Pancreas (tissue), 10 donors: ENCODE measurements around the gene TTF1. TPM values are rescaled to one million over a fixed set of nuclear protein-coding genes. Genes with fewer than 3 reads are reported as not detected.
A peak's percentile ranks its signal among the peaks of the same experiment; 100 is the strongest.

Experiments
- ATAC-seq, 4 donors: fragments of 200-7000 bp; cut with Tn5 transposase; one replicate each; pipeline versions ENCODE4 v1.8.0 to v1.9.1; 2020; ENCODE audit warnings: mild to moderate bottlenecking in 4 of 4, moderate library complexity in 4 of 4
- DNase-seq, 6 donors: peaks; one replicate each; pipeline ENCODE4 v3.0.0-alpha.2; 2020
- FAIRE-seq: peaks from 2 replicates; lab custom pipeline; 2012; peaks lifted over from hg19 to GRCh38; lab: Jason Lieb, UNC
- H3K27ac ChIP-seq, 4 donors: fragments of 200-600 bp; sonication (generic); 1 replicate in 3 of 4; 2 replicates in 1 of 4; pipeline versions ENCODE4 v1.5.0 to v1.8.0; 2020
- H3K27me3 ChIP-seq, 4 donors: fragments of 200-600 bp; one replicate each; pipeline ENCODE4 v1.8.0; 2021
- H3K36me3 ChIP-seq, 3 donors: fragments of 200-600 bp; sonication (generic) in 1 of 3; one replicate each; pipeline versions ENCODE4 v1.5.0 to v1.8.0; 2020 to 2021
- H3K4me1 ChIP-seq, 3 donors: fragments of 200-600 bp; one replicate each; pipeline ENCODE4 v1.8.0; 2021
- H3K4me3 ChIP-seq, 4 donors: fragments of 200-600 bp; sonication (generic) in 2 of 4; one replicate each; pipeline versions ENCODE4 v1.5.0 to v1.8.0; 2020 to 2021
- H3K9me3 ChIP-seq, 4 donors: fragments of 200-600 bp; one replicate each; pipeline ENCODE4 v1.8.0; 2021
- WGBS, 2 donors: extraction: QIAGEN DNeasy Blood & Tissue Kit; methylation state at CpG; one replicate each; pipeline ENCODE4 v1.1.7; 2013; 5-methylcytosine and 5-hydroxymethylcytosine counted together
- intact Hi-C, 3 donors: fragments of 100-400 bp; cut with DNase I; formaldehyde crosslinking; loops; one replicate each; pipeline versions ENCODE4 v1.11.1 to v1.14.2; 2022
- polyA plus RNA-seq, 2 donors: library from polyadenylated mRNA; stranded (reverse); fragments of 200-250 nt; gene quantifications; one replicate each; pipeline ENCODE4 v1.2.3, GENCODE V29; 2013
- total RNA-seq, 6 donors: library from RNA; stranded (reverse); fragmentation: NEBNext Ultra II Directional in 4 of 6; extraction: Animal tissue kit (Norgen Biotek cat#: 25700) in 4 of 6; gene quantifications; one replicate each; pipeline versions ENCODE4 v1.2.1 to v1.2.4, GENCODE V29; 2021 to 2023
- TF ChIP-seq, protein P1 (sequence below), 4 donors: fragments of 200-600 bp; sonication (generic) in 3 of 4; IDR thresholded peaks; one replicate each; pipeline versions ENCODE4 v1.5.0 to v1.8.0; 2021; ENCODE audit warnings: antibody characterized with exemption in 4 of 4
- donor health status: healthy with polysubstance abuse.
- donor health status: DM: no; HTN: no; CAD: no; lungs with moderate emphysema.
- donor health status: DM: no; HTN: no; CAD: no.
- donor health status: control.
- donor health status: control.
- donor health status: Bipolar disorder and iron deficiency.
- donor health status: DM: yes; HTN: yes; CAD: no.
- donor health status: DM: no; HTN: no; CAD: no.
- donor health status: DM: no; HTN: no; CAD: no.
- donor health status: DM: yes; HTN: yes; CAD: no.

TTF1 gene, protein sequence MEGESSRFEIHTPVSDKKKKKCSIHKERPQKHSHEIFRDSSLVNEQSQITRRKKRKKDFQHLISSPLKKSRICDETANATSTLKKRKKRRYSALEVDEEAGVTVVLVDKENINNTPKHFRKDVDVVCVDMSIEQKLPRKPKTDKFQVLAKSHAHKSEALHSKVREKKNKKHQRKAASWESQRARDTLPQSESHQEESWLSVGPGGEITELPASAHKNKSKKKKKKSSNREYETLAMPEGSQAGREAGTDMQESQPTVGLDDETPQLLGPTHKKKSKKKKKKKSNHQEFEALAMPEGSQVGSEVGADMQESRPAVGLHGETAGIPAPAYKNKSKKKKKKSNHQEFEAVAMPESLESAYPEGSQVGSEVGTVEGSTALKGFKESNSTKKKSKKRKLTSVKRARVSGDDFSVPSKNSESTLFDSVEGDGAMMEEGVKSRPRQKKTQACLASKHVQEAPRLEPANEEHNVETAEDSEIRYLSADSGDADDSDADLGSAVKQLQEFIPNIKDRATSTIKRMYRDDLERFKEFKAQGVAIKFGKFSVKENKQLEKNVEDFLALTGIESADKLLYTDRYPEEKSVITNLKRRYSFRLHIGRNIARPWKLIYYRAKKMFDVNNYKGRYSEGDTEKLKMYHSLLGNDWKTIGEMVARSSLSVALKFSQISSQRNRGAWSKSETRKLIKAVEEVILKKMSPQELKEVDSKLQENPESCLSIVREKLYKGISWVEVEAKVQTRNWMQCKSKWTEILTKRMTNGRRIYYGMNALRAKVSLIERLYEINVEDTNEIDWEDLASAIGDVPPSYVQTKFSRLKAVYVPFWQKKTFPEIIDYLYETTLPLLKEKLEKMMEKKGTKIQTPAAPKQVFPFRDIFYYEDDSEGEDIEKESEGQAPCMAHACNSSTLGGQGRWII
- 1 to 10 TPM; 4.5 to 9.0 (median 6.0) TPM for total RNA-seq
- polyA plus RNA-seq, result 10 to 100 TPM in 1 of 2 donors, 1 to 10 TPM in 1; 8.5 to 14.0 TPM

DNA sequence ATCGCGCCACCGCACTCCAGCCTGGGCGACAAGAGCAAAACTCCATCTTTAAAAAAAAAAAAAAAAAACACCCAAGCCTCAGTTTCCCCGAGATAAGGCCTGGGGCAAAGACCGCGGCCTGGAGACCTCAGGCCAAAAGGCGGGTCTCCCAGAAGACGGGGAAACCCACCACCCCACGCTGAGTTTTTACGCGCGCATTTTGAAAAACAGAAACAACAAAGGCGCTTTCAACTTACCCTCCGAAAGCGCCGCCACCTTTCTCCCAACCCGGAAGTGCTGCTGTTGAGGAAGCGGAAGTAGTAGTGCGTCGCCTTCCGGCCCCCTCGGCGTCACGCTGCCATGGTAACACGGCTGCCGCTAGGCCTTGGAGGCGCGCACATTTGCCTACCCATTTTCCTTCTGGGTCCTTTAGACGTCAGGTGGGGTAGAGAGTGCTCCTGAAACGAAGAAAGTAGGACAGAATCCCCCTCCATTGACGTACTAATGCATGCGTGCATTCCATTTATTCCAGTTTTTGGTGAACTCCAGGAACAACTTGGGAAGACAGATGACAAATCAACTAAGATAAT is at the start of gene TTF1:
Gene TTF1, minus strand, starts transcription at position 287 of the 569 bp plus-strand sequence. CDS start 4,019 bp downstream, outside the sequence.
- FAIRE-seq (no peak), ATAC-seq (peak; percentile 91 to 95 (median 94)), DNase-seq (peak; percentile 88 to 95 (median 90))
- intact Hi-C loops, result no loop called here
- WGBS, 2 donors, result 1% methylated on average over 30 to 33 of the region's 33 CpGs
- TF ChIP-seq, protein P1, sequence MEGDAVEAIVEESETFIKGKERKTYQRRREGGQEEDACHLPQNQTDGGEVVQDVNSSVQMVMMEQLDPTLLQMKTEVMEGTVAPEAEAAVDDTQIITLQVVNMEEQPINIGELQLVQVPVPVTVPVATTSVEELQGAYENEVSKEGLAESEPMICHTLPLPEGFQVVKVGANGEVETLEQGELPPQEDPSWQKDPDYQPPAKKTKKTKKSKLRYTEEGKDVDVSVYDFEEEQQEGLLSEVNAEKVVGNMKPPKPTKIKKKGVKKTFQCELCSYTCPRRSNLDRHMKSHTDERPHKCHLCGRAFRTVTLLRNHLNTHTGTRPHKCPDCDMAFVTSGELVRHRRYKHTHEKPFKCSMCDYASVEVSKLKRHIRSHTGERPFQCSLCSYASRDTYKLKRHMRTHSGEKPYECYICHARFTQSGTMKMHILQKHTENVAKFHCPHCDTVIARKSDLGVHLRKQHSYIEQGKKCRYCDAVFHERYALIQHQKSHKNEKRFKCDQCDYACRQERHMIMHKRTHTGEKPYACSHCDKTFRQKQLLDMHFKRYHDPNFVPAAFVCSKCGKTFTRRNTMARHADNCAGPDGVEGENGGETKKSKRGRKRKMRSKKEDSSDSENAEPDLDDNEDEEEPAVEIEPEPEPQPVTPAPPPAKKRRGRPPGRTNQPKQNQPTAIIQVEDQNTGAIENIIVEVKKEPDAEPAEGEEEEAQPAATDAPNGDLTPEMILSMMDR (IDR thresholded peaks at IDR 0.05), result no peak
- Histone ChIP-seq H3K4me3 (peak within 1 kb of the TSS; percentile 69 to 91 (median 82)), H3K27ac (no peak within 1 kb of the TSS), H3K9me3 (no peaks in the 10 kb centered on the region), H3K27me3 (peaks cover 0 to 9% (median 0%) of the 10 kb centered on the region in 4 donors), H3K36me3 (no peaks in the 10 kb centered on the region), H3K4me1 (peaks cover 0 to 6% (median 0%) of the 10 kb centered on the region in 3 donors)

DNA sequence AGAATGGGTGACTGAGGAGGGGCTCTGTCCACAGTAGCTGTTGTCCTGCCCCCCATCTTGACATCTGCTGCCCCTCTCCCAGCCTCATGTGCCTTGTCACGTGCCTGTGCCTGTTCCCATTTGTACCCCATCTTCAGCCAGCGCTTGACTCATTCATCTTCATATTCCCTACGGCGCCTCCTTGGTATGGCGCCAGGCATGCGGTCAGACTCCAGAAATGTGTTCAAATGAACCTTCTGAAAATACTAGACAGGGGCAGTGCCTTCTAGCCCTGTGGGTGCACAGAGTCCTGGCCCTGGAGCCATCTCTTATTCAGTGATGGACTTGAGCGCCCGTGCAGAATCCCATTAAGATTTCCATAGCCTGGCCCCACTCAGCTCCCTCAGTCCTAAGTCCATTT is 49.6 kb upstream of the TTF1 start:
- no peak for ATAC-seq
- intact Hi-C loops, result no loop called here
- Histone ChIP-seq H3K27ac (no peak overlapping the region), H3K36me3 (no peaks in the 10 kb centered on the region), H3K4me1 (no peaks in the 10 kb centered on the region), H3K27me3 (no peaks in the 10 kb centered on the region), H3K9me3 (no peaks in the 10 kb centered on the region), H3K4me3 (no peak overlapping the region)
- no peak for FAIRE-seq
- TF ChIP-seq, protein P1 (IDR thresholded peaks at IDR 0.05), result no peak
- WGBS, 2 donors, result 65 to 75% methylated on average over 8 of the region's 8 CpGs
- no peak for DNase-seq

DNA sequence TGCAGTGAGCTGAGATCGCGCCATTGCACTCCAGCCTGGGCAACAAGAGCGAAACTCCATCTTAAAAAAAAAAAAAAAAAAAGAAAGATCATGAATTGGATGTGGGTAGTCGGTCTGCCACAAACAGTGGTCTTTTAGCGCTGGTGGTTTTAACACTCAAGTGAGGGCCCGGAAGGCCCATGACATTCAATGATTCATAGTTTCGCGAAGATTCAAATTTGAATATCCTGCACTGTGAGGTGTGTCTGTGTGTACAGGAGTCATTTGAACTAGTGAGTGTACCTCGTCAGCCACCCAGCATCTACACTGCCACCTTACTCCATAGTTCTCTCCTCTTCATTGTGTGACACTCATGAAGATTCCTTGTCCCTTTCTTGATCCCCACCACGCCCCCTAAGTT is 44.6 kb upstream of the TTF1 start:
- Histone ChIP-seq H3K27ac (no peak overlapping the region), H3K4me3 (no peak overlapping the region), H3K4me1 (no peaks in the 10 kb centered on the region), H3K27me3 (no peaks in the 10 kb centered on the region), H3K9me3 (no peaks in the 10 kb centered on the region), H3K36me3 (no peaks in the 10 kb centered on the region)
- 76 to 79% methylated on average over 7 to 10 of the region's 10 CpGs for WGBS, 2 donors
- no peak for ATAC-seq
- no peak for FAIRE-seq
- TF ChIP-seq, protein P1 (IDR thresholded peaks at IDR 0.05), result no peak
- DNase-seq, result no peak
- intact Hi-C loops, result no loop called here

DNA sequence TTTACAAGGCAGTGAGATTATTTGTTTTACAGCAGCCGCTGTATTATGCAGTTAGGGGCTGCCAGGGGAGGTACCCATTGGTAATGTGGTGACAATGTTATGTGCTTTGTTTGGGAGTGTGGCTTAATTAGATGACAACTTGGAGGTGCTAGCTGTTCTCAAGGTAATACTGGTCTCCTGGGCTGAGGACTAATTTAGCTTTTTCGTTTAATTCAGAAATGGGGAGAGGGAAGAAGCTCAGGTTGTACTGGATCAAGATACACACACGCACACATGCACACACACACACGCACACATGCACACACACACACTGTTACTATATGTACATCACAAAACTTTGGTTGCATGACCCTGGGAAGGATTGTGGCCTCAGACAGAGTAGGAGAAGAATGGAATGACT is 41.3 kb upstream of the TTF1 start:
- WGBS, 2 donors, result 75 to 79% methylated on average over 4 of the region's 4 CpGs
- H3K4me1 ChIP-seq, result no peaks in the 10 kb centered on the region
- no peaks in the 10 kb centered on the region for H3K9me3 ChIP-seq
- no peak for DNase-seq
- no peaks in the 10 kb centered on the region for H3K27me3 ChIP-seq
- H3K4me3 ChIP-seq, result no peak overlapping the region
- intact Hi-C loops, result no loop called here
- no peak for FAIRE-seq
- TF ChIP-seq, protein P1 (IDR thresholded peaks at IDR 0.05), result no peak
- no peaks in the 10 kb centered on the region for H3K36me3 ChIP-seq
- no peak for ATAC-seq
- H3K27ac ChIP-seq, result no peak overlapping the region
